GM18505 (cell line): ENCODE measurements around the gene IQSEC1.

Experiments used
- ATAC-seq: cut with Tn5 transposase; IDR thresholded peaks from one replicate; pipeline ENCODE4 v1.9.1; 2021; ENCODE audit not compliant: unreplicated experiment
- POLR2A ChIP-seq: IDR thresholded peaks from 4 replicates; pipeline ENCODE4 v1.6.1; 2011; ENCODE audit warnings: borderline replicate concordance; ENCODE audit not compliant: insufficient read depth, insufficient read length; ENCODE audit errors: extremely low read depth

IQSEC1 gene

DNA sequence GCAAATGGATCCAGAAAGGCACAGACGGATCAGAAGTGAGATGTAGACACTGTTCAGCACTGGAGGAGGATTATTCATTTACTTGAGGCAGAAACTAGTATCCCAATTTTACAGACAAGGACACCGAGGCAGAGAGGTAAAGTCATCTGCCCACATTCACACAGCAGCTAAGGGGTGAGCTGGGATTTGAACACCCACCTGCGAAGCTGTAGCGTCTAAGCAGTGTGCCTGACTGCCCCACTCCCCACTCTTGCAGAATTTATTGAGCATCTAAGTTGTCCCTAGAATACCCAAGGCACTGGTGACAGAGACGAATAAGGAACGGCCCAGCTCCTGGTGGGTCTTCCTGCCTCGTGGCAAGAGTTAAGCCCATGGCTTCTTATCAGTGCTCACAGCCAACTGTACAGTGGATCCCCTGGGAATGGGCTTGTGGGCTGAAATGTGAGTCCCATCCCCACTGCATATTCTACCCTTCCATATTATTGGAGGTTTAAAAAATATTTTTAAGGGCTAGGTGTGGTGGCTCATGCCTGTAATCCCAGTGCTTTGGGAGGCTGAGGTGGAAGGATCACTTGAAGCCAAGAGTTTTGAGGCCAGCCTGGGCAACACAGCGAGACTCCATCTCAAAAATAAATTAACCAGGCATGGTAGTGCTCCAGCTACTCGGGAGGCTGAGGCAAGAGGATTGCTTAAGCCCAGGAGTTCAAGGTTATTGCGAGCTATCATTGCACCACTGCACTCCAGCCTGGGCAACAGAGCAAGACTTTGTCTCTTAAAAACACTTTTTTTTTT lies 77.6 kb downstream of the IQSEC1 start:
- ATAC-seq, result no peak
- no peak for TF ChIP-seq POLR2A

GRCh38 chr3:12994607-12995388 lies 78.4 kb downstream of the IQSEC1 start:
- TF ChIP-seq POLR2A, result peak; percentile 51
- ATAC-seq, result peak; percentile 70

- ATAC-seq, result no peak
Observed at GRCh38 chr3:12994357-12994606, 78.9 kb downstream of the IQSEC1 start.

DNA sequence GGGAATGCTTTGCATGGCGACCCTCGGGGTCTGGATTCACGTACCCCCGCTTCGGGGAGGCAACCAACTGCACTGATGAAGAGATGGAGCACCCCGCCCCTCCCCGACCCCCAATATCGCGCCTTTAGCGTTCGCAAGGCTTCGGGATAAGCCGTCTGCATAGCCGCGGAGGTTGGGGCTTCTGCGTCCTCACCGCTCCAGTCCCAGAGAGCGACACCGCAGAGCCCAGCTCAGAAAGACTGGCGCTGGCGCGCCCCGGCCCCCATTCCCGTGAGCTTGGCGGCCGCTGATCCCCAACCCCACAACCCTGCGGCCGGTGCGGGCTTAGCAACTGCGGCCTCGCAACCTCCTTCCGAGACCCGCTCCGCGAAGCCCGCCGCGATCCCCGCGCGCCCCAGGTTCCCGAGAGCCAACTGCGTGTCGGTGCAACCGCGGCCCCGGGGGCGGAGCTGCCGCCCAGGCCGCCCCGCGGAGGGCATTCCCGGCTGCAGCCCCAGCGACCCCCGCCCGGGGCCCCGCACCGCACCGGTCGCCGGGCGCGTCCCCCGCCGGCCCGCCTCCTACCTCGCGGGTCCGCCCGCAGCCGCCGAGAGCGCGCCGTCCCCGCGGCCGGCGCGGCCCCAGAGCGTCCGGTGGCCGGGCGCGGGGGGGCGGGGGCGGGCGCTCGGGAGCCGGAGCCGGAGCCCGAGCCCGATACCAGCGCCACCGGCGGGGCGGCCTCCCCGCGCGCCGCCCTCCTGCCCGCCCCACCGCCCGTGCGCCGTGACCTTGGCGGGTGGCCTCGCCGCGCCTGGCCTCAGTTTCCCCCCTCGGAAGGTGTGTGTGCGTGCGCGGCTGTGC lies 79.5 kb downstream of the IQSEC1 start:
- ATAC-seq, result no peak

More at GRCh38 chr3:12994357-12994606, 78.9 kb downstream of the IQSEC1 start:
- no peak for TF ChIP-seq POLR2A

GRCh38 chr3:12992629-12993516 lies 80.4 kb downstream of the IQSEC1 start:
- ATAC-seq, result no peak
- no peak for TF ChIP-seq POLR2A

More for the DNA sequence above, 79.5 kb downstream of the IQSEC1 start:
- TF ChIP-seq POLR2A, result no peak

DNA sequence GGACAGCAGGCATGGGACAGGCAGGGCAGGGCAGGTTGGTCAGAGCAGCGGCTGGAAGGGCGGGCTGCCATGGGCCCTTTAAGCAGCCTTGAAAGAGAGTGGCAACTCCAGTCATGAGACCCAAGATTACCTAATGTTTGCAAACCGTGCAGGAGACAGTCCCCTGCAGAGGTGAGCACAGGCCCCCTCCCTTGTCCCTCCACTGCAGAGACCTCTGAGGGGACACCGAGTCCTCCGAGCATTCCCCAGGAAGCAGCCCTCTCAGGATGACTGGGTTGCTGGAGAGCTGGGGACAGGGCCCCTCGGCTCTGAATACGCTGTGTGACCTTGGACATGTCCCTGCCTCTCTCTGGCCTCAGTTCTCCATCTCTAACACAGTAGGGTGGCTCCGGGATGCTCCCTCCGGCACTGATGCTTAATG lies 81.4 kb downstream of the IQSEC1 start:
- ATAC-seq, result no peak
- no peak for TF ChIP-seq POLR2A

DNA sequence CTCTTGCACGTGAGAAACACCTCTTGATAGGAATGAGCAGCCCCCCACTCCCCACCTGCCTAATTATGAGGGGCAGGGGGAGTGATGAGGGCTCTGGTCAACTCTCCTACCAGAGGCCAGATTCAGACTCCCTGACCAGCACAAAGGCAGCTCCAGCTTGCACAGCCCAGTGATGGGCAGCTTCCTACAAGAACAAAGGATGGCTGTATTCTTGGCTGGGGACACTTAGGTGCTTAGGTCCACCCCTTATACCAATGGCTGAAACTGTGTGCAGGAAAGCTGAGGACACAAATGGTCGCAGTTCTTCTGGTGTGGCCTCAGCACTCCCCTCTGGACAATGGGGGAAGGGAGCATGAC lies 81.8 kb downstream of the IQSEC1 start:
- no peak for TF ChIP-seq POLR2A
- ATAC-seq, result no peak

GRCh38 chr3:12990781-12991480 lies 82.3 kb downstream of the IQSEC1 start:
- TF ChIP-seq POLR2A, result no peak
- ATAC-seq, result no peak

DNA sequence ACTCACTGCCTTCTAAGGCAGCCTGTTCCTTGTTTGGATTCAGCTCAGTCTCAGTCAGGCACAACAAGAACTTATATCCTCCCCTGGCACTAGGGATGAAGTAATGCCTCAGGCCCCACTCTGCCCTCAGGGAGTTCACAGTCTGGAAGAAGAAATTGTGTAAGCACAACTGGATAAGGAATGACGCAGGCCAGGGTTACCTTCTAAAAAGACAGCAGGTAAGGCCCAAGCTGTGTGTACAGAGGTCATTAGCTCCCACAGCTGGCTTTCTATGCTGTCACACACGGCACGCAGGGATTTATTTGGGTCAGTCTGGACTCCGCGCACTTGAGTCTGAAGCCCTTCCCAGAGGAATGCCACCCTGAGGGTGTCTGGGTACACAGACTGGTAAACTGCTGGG lies 82.9 kb downstream of the IQSEC1 start:
- ATAC-seq, result no peak
- TF ChIP-seq POLR2A, result no peak

DNA sequence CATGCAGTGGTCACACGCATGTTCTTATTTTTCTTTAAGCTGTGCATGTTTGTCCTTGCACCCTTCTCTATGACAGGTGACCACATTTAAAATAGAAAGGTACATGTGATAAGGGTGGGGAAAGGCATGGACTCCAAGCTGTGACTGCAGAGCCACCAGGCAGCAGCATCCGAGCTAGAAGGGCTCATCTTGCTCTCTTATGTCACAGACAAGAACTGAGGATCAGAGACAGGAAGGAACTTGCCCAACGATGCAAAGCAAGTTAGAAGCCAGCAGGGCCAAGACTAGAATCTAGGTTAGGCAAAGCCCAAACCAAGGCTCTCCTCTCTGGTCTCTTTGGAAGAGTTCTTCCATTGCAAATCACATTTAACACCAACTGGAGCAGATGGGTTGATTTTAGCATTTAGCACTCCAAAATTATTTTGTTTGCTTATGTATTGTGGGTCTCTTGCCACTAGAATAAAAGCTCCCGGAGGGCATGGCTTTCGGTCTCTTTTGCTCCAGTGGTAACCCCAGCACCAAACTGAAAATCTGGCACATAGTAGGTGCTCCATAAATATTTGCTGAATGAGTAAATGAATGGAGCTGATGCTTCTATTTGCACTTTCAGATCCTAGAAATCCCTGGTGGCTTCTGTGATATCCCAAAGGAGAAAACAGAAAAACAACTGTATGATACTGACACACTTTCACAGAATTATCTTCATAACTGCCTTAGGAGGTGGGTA lies 84.3 kb downstream of the IQSEC1 start:
- no peak for TF ChIP-seq POLR2A
- ATAC-seq, result no peak

DNA sequence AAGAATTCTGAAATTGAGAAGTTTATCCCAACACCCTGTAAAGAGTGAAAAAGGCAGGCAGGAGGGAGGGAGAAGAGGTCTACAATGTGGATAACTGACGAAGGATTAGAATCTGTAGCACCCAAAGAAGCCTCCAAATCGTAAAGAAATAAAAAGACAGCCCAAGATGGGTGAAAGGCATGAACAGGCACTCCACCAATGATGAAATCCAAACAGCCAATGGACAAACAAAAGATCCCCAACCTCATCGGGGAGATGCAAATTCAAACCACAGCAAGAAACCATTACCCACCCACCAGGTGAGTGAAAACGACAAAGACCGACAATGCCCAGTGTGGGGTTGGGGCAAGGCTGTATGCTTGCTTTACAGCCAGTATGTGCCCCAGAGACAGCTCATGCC lies 85.6 kb downstream of the IQSEC1 start:
- no peak for ATAC-seq
- TF ChIP-seq POLR2A, result no peak
